Trophoblast cell (in vitro differentiated cells and primary cell): ENCODE measurements around the gene IGFBPL1.
A peak's percentile ranks its signal among the peaks of the same experiment; 100 is the strongest.

Experiments
- DNase-seq, 2 donors: peaks; one replicate each; pipeline ENCODE4 v3.0.0-alpha.2; 2016
- H2AFZ ChIP-seq: 2 replicates; pipeline ENCODE4 v1.6.1; 2013; ENCODE audit warnings: low read length, moderate library complexity, mild to moderate bottlenecking; ENCODE audit not compliant: insufficient read depth, poor library complexity
- H2AK5ac ChIP-seq: 2 replicates; pipeline ENCODE4 v1.6.1; 2013; ENCODE audit warnings: mild to moderate bottlenecking, low read length
- H2BK120ac ChIP-seq: 2 replicates; pipeline ENCODE4 v1.6.1; 2013; ENCODE audit warnings: low read length, mild to moderate bottlenecking, moderate library complexity; ENCODE audit not compliant: insufficient read depth, poor library complexity
- H2BK12ac ChIP-seq: 2 replicates; pipeline ENCODE4 v1.6.1; 2013; ENCODE audit warnings: mild to moderate bottlenecking, low read length, moderate library complexity
- H2BK5ac ChIP-seq: 2 replicates; pipeline ENCODE4 v1.6.1; 2013; ENCODE audit warnings: low read length, low read depth, moderate library complexity, mild to moderate bottlenecking; ENCODE audit not compliant: poor library complexity
- H3K14ac ChIP-seq: 2 replicates; pipeline ENCODE4 v1.6.1; 2013; ENCODE audit warnings: mild to moderate bottlenecking, low read length
- H3K18ac ChIP-seq: 2 replicates; pipeline ENCODE4 v1.6.1; 2013; ENCODE audit warnings: mild to moderate bottlenecking, low read length
- H3K23ac ChIP-seq: 2 replicates; pipeline ENCODE4 v1.6.1; 2013; ENCODE audit warnings: low read length
- H3K27ac ChIP-seq: 2 replicates; pipeline ENCODE4 v1.5.1; 2013; ENCODE audit warnings: low read depth, mild to moderate bottlenecking, inconsistent platforms, low read length, moderate library complexity
- H3K27me3 ChIP-seq: 2 replicates; pipeline ENCODE4 v1.6.1; 2013; ENCODE audit warnings: inconsistent platforms, mild to moderate bottlenecking, low read length, moderate library complexity; ENCODE audit not compliant: insufficient read depth
- H3K36me3 ChIP-seq, 2 experiments: 1 replicate in 1 of 2; 2 replicates in 1 of 2; pipeline ENCODE4 v1.6.1; 2013; ENCODE audit warnings: low read length in 2 of 2, mild to moderate bottlenecking in 2 of 2, moderate library complexity in 1 of 2; ENCODE audit not compliant: insufficient read depth in 2 of 2, control insufficient read depth in 1 of 2
- H3K4ac ChIP-seq: 2 replicates; pipeline ENCODE4 v1.6.1; 2013; ENCODE audit warnings: low read depth, mild to moderate bottlenecking, low read length, moderate library complexity
- H3K4me1 ChIP-seq, 2 experiments: 1 replicate in 1 of 2; 2 replicates in 1 of 2; pipeline ENCODE4 v1.6.1; 2013; ENCODE audit warnings: low read length in 2 of 2, mild to moderate bottlenecking in 2 of 2, moderate library complexity in 1 of 2; ENCODE audit not compliant: insufficient read depth in 2 of 2, control insufficient read depth in 1 of 2
- H3K4me2 ChIP-seq: 2 replicates; pipeline ENCODE4 v1.6.1; 2013; ENCODE audit warnings: inconsistent platforms, mild to moderate bottlenecking, low read length, moderate library complexity
- H3K4me3 ChIP-seq: 2 replicates; pipeline ENCODE4 v1.5.1; 2013; ENCODE audit warnings: mild to moderate bottlenecking, low read depth, low read length, inconsistent platforms
- H3K79me1 ChIP-seq: one replicate; pipeline ENCODE4 v1.6.1; 2013; ENCODE audit warnings: low read length
- H3K79me2 ChIP-seq: 2 replicates; pipeline ENCODE4 v1.6.1; 2013; ENCODE audit warnings: low read length, mild to moderate bottlenecking; ENCODE audit not compliant: control insufficient read depth, insufficient read depth, poor library complexity
- H3K9ac ChIP-seq: 2 replicates; pipeline ENCODE4 v1.6.1; 2013; ENCODE audit warnings: mild to moderate bottlenecking, low read length
- H3K9me3 ChIP-seq: 2 replicates; pipeline ENCODE4 v1.6.1; 2013; ENCODE audit warnings: low read depth, mild to moderate bottlenecking, control low read depth, inconsistent platforms, low read length; ENCODE audit not compliant: insufficient read depth
- H4K12ac ChIP-seq: 2 replicates; pipeline ENCODE4 v1.6.1; 2013; ENCODE audit warnings: low read depth, mild to moderate bottlenecking, low read length, moderate library complexity
- H4K8ac ChIP-seq: 2 replicates; pipeline ENCODE4 v1.6.1; 2013; ENCODE audit warnings: low read depth, mild to moderate bottlenecking, low read length, moderate library complexity
- H4K91ac ChIP-seq: one replicate; pipeline ENCODE4 v1.6.1; 2013; ENCODE audit warnings: low read depth, mild to moderate bottlenecking, low read length, moderate library complexity
- WGBS: extraction: QIAGEN DNeasy Blood & Tissue Kit; methylation state at CpG from one replicate; pipeline ENCODE4 v1.1.7; 2013; ENCODE audit warnings: missing lambda C conversion rate; ENCODE audit not compliant: insufficient read length, insufficient coverage; ENCODE audit errors: extremely low coverage; 5-methylcytosine and 5-hydroxymethylcytosine counted together

The IGFBPL1 gene

GRCh38 chr9:38439916-38440301 is 15.7 kb upstream of the IGFBPL1 start:
- H3K79me1 ChIP-seq, result no peaks in the 10 kb centered on the region
- no peak overlapping the region for H2AK5ac ChIP-seq
- DNase-seq, result no peak
- no peak overlapping the region for H4K12ac ChIP-seq
- peaks cover 6 to 7% of the 10 kb centered on the region in 2 experiments for H3K4me1 ChIP-seq
- no peak overlapping the region for H3K14ac ChIP-seq
- no peak overlapping the region for H3K4me2 ChIP-seq
- H2BK12ac ChIP-seq, result no peak overlapping the region
- no peak overlapping the region for H2BK120ac ChIP-seq
- H4K91ac ChIP-seq, result no peak overlapping the region
- no peak overlapping the region for H3K27ac ChIP-seq
- H3K36me3 ChIP-seq, result no peaks in the 10 kb centered on the region
- H4K8ac ChIP-seq, result no peak overlapping the region
- H3K18ac ChIP-seq, result no peak overlapping the region
- H3K9me3 ChIP-seq, result no peaks in the 10 kb centered on the region
- H3K4ac ChIP-seq, result no peak overlapping the region
- no peak overlapping the region for H2AFZ ChIP-seq
- WGBS, result no CpG with 5 or more reads among the region's 1 CpG
- H3K23ac ChIP-seq, result no peak overlapping the region
- H2BK5ac ChIP-seq, result no peak overlapping the region
- no peak overlapping the region for H3K9ac ChIP-seq
- no peaks in the 10 kb centered on the region for H3K79me2 ChIP-seq
- H3K27me3 ChIP-seq, result no peaks in the 10 kb centered on the region
- H3K4me3 ChIP-seq, result no peak overlapping the region

DNA sequence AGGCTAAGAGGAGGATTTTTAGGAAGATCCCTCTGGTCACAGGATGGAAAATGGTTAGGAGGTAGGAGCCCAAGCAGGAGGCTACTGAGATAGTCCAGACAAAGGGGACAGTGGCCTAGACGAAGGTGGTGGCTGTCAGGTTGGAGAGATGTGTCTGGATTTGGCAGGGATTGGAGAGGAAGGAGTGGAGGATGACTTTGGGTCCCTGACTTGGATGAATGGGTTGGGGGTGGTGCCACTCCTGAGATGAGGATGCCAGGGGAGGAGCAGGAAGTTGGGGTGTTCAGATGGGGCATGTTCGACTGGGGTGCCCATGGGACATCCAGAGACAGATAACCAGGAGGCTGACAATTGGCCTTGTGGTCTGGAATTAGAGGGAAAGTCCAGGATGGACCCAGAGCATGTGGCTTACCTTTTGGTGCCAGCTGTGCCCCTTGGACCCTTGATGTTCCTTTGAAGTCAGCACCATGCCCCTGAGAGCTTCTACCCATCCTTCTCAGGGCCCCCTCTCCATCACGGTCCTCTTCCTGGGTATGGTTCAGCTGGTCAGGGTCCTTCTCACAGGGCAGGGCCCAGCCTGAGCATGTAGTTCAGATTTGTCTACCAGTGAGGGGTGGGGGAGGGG is 15.1 kb upstream of the IGFBPL1 start:
- no peak overlapping the region for H4K8ac ChIP-seq
- H3K27me3 ChIP-seq, result no peaks in the 10 kb centered on the region
- H3K4ac ChIP-seq, result no peak overlapping the region
- H3K27ac ChIP-seq, result no peak overlapping the region
- H3K4me3 ChIP-seq, result no peak overlapping the region
- H3K9ac ChIP-seq, result no peak overlapping the region
- no peaks in the 10 kb centered on the region for H3K36me3 ChIP-seq
- H3K4me1 ChIP-seq, result peaks cover 6 to 7% of the 10 kb centered on the region in 2 experiments
- H3K4me2 ChIP-seq, result no peak overlapping the region
- WGBS, result no CpG with 5 or more reads among the region's 3 CpGs
- H2BK12ac ChIP-seq, result no peak overlapping the region
- no peak for DNase-seq
- H3K23ac ChIP-seq, result no peak overlapping the region
- no peaks in the 10 kb centered on the region for H3K79me2 ChIP-seq
- H3K18ac ChIP-seq, result no peak overlapping the region
- no peak overlapping the region for H3K14ac ChIP-seq
- H2AK5ac ChIP-seq, result no peak overlapping the region
- H4K12ac ChIP-seq, result no peak overlapping the region
- H2BK5ac ChIP-seq, result no peak overlapping the region
- no peak overlapping the region for H2BK120ac ChIP-seq
- H3K9me3 ChIP-seq, result no peaks in the 10 kb centered on the region
- no peaks in the 10 kb centered on the region for H3K79me1 ChIP-seq
- no peak overlapping the region for H2AFZ ChIP-seq
- H4K91ac ChIP-seq, result no peak overlapping the region

DNA sequence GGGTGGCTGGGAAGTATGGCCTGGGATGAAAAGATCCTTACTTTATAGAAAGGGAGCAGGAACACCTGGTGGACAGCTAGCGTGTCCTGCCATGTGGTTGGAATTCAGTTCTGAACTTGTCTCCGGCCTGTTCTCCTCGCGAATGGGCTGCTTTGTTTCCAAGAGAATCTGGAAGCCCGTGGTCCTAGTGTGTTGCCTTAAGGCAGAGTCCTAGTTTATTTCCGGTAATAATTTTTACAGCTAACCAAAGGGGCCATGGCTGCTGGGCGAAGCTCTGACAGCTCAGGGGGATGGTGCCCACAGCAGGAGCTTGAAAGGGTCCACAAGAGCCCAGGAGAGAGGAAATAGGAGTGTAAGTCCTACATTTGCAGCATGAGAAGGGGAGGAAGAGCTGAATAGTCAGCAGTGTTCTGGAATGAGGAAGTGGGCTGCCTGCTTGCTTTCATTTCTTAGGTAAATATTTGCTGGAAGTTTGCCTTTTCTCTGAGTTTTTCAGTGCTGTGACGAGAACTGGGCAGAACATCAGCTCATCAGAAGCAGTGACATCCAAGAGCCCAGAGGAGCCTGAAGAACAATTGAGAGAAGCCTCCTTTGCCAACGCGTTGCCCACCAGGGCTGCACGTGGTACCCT is 13.1 kb upstream of the IGFBPL1 start:
- H3K79me2 ChIP-seq, result no peaks in the 10 kb centered on the region
- peak overlapping the region; percentile 69 for H4K8ac ChIP-seq
- H3K4me2 ChIP-seq, result peak overlapping the region; percentile 18
- H3K18ac ChIP-seq, result no peak overlapping the region
- peak overlapping the region; percentile 18 for H2BK120ac ChIP-seq
- H3K4me3 ChIP-seq, result no peak overlapping the region
- H2BK5ac ChIP-seq, result no peak overlapping the region
- no peak overlapping the region for H4K91ac ChIP-seq
- H2AFZ ChIP-seq, result peak overlapping the region; percentile 46
- H3K27ac ChIP-seq, result no peak overlapping the region
- H2AK5ac ChIP-seq, result no peak overlapping the region
- WGBS, result no CpG with 5 or more reads among the region's 11 CpGs
- no peaks in the 10 kb centered on the region for H3K36me3 ChIP-seq
- no peaks in the 10 kb centered on the region for H3K9me3 ChIP-seq
- H3K27me3 ChIP-seq, result no peaks in the 10 kb centered on the region
- no peaks in the 10 kb centered on the region for H3K79me1 ChIP-seq
- DNase-seq, result peak in 1 of 2 donors; percentile 30
- H3K9ac ChIP-seq, result no peak overlapping the region
- peaks cover 6 to 7% of the 10 kb centered on the region in 2 experiments for H3K4me1 ChIP-seq
- no peak overlapping the region for H4K12ac ChIP-seq
- no peak overlapping the region for H3K23ac ChIP-seq
- no peak overlapping the region for H3K4ac ChIP-seq
- no peak overlapping the region for H2BK12ac ChIP-seq
- no peak overlapping the region for H3K14ac ChIP-seq

DNA sequence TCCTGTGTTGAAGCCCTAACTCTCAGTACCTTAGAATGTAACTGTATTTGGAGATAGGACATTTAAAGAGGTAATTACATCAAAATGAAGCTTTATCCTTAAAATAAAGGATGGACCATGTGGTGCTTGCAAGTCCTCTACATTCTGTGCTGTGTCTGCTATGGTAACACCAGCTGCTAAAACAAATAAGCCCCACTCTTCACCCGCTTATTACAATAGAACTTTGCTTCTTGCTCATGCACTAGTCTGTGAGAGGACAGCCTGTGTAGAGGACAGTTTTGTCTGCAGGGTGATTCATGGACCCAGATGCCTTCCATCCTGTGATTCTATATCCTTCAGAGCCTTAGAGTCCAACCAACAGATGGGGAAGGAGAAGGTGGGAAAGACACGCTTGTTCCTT is 12.5 kb upstream of the IGFBPL1 start:
- no peaks in the 10 kb centered on the region for H3K79me2 ChIP-seq
- H3K4me1 ChIP-seq, result peaks cover 6 to 7% of the 10 kb centered on the region in 2 experiments
- no peak overlapping the region for H2BK120ac ChIP-seq
- no peak overlapping the region for H3K9ac ChIP-seq
- no peak overlapping the region for H2AK5ac ChIP-seq
- no peak overlapping the region for H4K91ac ChIP-seq
- no peaks in the 10 kb centered on the region for H3K36me3 ChIP-seq
- no peak overlapping the region for H2BK5ac ChIP-seq
- H2AFZ ChIP-seq, result no peak overlapping the region
- no peak overlapping the region for H3K4me2 ChIP-seq
- no CpG with 5 or more reads among the region's 2 CpGs for WGBS
- H3K27me3 ChIP-seq, result no peaks in the 10 kb centered on the region
- no peak overlapping the region for H3K27ac ChIP-seq
- H4K8ac ChIP-seq, result no peak overlapping the region
- no peak overlapping the region for H3K23ac ChIP-seq
- no peak overlapping the region for H2BK12ac ChIP-seq
- no peak for DNase-seq
- no peak overlapping the region for H3K4ac ChIP-seq
- no peaks in the 10 kb centered on the region for H3K79me1 ChIP-seq
- H3K18ac ChIP-seq, result no peak overlapping the region
- no peak overlapping the region for H4K12ac ChIP-seq
- H3K14ac ChIP-seq, result no peak overlapping the region
- no peaks in the 10 kb centered on the region for H3K9me3 ChIP-seq
- H3K4me3 ChIP-seq, result no peak overlapping the region
